Uterus (tissue), 4 donors: ENCODE results near the gene CSF1R. TPM values are rescaled to one million over a fixed set of nuclear protein-coding genes. Genes with fewer than 3 reads are reported as not detected.

Source experiments
- DNase-seq, 2 donors: peaks; one replicate each; pipeline ENCODE4 v3.0.0-alpha.2; 2019 to 2020
- H3K27ac ChIP-seq, 2 donors: fragments of 200-600 bp; sonication (generic); 1 replicate in 1 of 2; 2 replicates in 1 of 2; pipeline ENCODE4 v1.5.1; 2016 to 2018
- H3K27me3 ChIP-seq, 2 donors: fragments of 200-600 bp; sonication (generic); one replicate each; pipeline ENCODE4 v1.5.1; 2018 to 2019; ENCODE audit warnings: control low read depth in 1 of 2
- H3K36me3 ChIP-seq, 2 donors: fragments of 200-600 bp; sonication (generic); one replicate each; pipeline ENCODE4 v1.5.1; 2019; ENCODE audit warnings: control low read depth in 1 of 2
- H3K4me1 ChIP-seq, 2 donors: fragments of 200-600 bp; sonication (generic); one replicate each; pipeline ENCODE4 v1.5.1; 2018 to 2019; ENCODE audit warnings: control low read depth in 1 of 2
- H3K4me3 ChIP-seq, 2 donors: fragments of 200-600 bp; sonication (generic); 1 replicate in 1 of 2; 2 replicates in 1 of 2; pipeline ENCODE4 v1.5.1; 2018 to 2019; ENCODE audit warnings: mild to moderate bottlenecking in 1 of 2
- H3K9me3 ChIP-seq, 2 donors: fragments of 200-600 bp; sonication (generic); one replicate each; pipeline ENCODE4 v1.5.1; 2019; ENCODE audit warnings: control low read depth in 1 of 2
- POLR2A ChIP-seq, 2 donors: fragments of 450-650 bp; IDR thresholded peaks; one replicate each; pipeline ENCODE4 v1.6.1; 2016; ENCODE audit warnings: antibody characterized with exemption in 2 of 2, mild to moderate bottlenecking in 1 of 2, moderate library complexity in 1 of 2
- intact Hi-C: fragments of 100-400 bp; cut with DNase I; formaldehyde crosslinking; loops from one replicate; pipeline ENCODE4 v1.15.1; 2023; ENCODE audit warnings: low total_unique reads
- total RNA-seq, 4 donors: library from RNA; depleted of rRNA in 3 of 4; stranded (reverse); fragments of >200 nt in 3 of 4; gene quantifications; one replicate each; pipeline versions ENCODE4 v1.1.0 to v1.2.4, GENCODE V29; 2014 to 2023
- TF ChIP-seq, protein P1 (sequence below), 4 experiments: fragments of 200-600 bp in 2 of 4; fragments of 450-650 bp in 2 of 4; sonication (generic) in 2 of 4; IDR thresholded peaks; one replicate each; pipeline ENCODE4 v1.5.1; 2016 to 2019; ENCODE audit warnings: antibody characterized with exemption in 4 of 4, mild to moderate bottlenecking in 2 of 4, moderate library complexity in 1 of 4
- donor health status: DM: yes; HTN: yes; CAD: no.

CSF1R gene
- total RNA-seq, 4 donors from 2014 or later = 1.0 to 42.9 (median 22.8) TPM

DNA sequence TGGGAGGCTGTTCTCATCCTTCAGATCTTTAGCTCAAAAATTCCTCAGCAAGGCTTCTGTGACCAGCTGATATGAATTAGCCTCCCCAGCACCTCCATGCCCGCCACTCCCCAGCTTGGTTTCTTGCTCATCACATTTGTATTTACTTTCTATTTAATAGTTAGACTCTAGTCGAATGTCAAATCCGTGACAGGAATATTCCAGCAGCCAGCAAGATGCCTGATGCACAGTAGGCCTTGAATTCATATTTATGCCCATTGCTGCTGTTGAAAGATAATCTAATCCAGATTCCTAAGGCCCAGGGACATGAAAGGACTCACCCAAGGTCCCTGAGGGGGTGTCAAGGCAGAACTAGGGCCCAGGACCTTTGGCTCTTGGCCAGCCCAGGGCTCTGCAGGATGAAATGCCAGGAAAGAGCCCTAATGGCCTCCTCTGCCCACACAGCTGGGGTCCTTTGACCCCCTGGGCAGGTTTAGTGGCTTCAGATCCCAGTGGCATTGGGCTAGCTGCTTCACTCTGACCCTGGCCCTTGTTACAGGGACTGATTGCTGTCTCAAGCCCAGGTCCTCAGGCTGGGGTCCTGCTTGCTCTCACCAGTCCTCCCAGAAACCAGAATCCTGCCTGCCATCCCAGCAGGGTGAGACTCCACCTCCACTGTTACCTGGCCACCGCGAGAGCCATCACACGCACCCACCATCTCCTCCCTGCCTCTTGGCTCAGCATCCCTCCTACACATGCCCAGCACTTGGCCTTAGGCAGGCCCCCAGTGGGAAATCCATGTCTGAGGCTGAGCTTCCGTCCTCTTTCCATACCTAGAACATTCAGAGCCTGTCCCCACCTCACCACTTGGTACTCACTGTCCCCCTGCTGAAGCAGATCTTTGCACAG is 7.3 kb downstream of the CSF1R start:
- intact Hi-C loops = no loop called here
- H3K36me3 ChIP-seq = no peaks in the 10 kb centered on the region
- H3K27me3 ChIP-seq = no peaks in the 10 kb centered on the region
- TF ChIP-seq, protein P1, sequence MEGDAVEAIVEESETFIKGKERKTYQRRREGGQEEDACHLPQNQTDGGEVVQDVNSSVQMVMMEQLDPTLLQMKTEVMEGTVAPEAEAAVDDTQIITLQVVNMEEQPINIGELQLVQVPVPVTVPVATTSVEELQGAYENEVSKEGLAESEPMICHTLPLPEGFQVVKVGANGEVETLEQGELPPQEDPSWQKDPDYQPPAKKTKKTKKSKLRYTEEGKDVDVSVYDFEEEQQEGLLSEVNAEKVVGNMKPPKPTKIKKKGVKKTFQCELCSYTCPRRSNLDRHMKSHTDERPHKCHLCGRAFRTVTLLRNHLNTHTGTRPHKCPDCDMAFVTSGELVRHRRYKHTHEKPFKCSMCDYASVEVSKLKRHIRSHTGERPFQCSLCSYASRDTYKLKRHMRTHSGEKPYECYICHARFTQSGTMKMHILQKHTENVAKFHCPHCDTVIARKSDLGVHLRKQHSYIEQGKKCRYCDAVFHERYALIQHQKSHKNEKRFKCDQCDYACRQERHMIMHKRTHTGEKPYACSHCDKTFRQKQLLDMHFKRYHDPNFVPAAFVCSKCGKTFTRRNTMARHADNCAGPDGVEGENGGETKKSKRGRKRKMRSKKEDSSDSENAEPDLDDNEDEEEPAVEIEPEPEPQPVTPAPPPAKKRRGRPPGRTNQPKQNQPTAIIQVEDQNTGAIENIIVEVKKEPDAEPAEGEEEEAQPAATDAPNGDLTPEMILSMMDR (IDR thresholded peaks at IDR 0.05) = no peak
- no peak overlapping the region for H3K27ac ChIP-seq
- H3K9me3 ChIP-seq = no peaks in the 10 kb centered on the region
- no peak for DNase-seq
- no peaks in the 10 kb centered on the region for H3K4me1 ChIP-seq
- H3K4me3 ChIP-seq = no peak overlapping the region

DNA sequence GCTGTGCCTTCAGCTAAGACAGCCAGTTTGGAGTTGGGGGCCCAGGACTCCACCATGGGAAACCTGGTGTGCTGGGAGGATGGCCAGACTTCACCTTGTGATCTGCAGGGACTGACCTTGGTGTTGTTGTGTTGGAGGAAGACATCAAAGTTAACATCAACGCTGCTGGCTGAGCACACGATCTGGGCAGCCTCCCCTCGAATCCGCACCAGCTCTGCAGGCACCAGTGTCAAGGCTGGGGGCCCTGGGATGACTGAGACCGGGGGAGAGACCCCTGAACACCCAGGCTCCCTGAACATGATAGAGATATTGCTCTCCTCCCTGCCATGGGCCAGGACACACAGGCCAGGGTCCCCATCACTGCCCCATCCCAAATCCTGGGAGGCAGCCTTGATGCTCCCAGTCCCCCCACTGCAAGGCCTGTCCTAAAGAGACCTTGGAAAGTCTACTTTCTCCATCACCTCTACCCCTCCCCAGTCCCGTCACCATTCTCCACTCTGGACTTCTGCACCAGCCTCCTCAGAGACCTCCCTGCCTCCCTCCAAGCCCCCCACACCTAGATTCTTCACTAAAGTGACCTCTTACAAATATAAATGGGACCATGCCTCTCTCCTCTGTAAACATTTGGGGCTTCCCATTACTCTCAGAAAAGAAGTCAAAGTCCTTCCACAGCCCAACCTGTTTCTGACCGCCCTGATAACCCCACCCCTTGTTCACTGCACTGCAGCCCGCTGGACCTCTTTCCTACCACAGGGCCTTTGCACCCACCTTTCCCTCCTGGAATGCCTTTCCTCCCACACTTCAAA is 8.2 kb downstream of the CSF1R start:
- DNase-seq = no peak
- H3K36me3 ChIP-seq = no peaks in the 10 kb centered on the region
- intact Hi-C loops = no loop called here
- TF ChIP-seq POLR2A (IDR thresholded peaks at IDR 0.05) = no peak
- H3K27me3 ChIP-seq = no peaks in the 10 kb centered on the region
- H3K4me3 ChIP-seq = no peak overlapping the region
- no peaks in the 10 kb centered on the region for H3K4me1 ChIP-seq
- H3K27ac ChIP-seq = no peak overlapping the region
- no peaks in the 10 kb centered on the region for H3K9me3 ChIP-seq

GRCh38 chr5:150077060-150077459 is 9.3 kb downstream of the CSF1R start:
- Histone ChIP-seq H3K4me3 (no peak overlapping the region), H3K27ac (no peak overlapping the region), H3K4me1 (no peaks in the 10 kb centered on the region), H3K9me3 (no peaks in the 10 kb centered on the region), H3K27me3 (no peaks in the 10 kb centered on the region), H3K36me3 (no peaks in the 10 kb centered on the region)
- TF ChIP-seq, protein P1 (IDR thresholded peaks at IDR 0.05) = no peak
- no peak for TF ChIP-seq POLR2A (IDR thresholded peaks at IDR 0.05)
- intact Hi-C loops = no loop called here
- DNase-seq = no peak

GRCh38 chr5:150075806-150076205 is 10.5 kb downstream of the CSF1R start:
- no peak overlapping the region for H3K27ac ChIP-seq
- no peaks in the 10 kb centered on the region for H3K4me1 ChIP-seq
- no peak overlapping the region for H3K4me3 ChIP-seq
- peak in 1 of 2 donors; percentile 2 for DNase-seq
- no peaks in the 10 kb centered on the region for H3K36me3 ChIP-seq
- H3K27me3 ChIP-seq = no peaks in the 10 kb centered on the region
- no peak for TF ChIP-seq POLR2A (IDR thresholded peaks at IDR 0.05)
- TF ChIP-seq, protein P1 (IDR thresholded peaks at IDR 0.05) = no peak
- H3K9me3 ChIP-seq = no peaks in the 10 kb centered on the region
- intact Hi-C loops = no loop called here

DNA sequence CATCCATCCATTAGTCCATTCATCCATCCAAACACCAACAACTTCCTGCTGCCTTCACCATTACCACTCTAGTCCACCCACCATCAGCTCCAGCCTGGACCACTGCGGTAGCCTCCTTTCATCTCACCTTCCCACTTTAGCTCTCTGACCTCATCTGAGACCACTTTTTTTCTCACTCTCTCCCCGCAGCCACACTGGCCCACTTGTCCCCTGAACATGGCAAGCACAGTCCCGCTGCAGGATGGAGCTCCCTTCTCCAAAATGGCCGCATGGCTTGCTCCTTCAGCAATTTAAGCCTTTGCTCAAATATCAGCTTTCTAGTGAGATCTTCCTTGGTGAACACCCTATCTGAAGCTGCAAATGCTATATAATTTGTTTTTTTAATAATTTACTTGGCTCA is 11.1 kb downstream of the CSF1R start:
- TF ChIP-seq, protein P1 (IDR thresholded peaks at IDR 0.05) = no peak
- TF ChIP-seq POLR2A (IDR thresholded peaks at IDR 0.05) = no peak
- DNase-seq = peak in 1 of 2 donors; percentile 3
- Histone ChIP-seq H3K9me3 (no peaks in the 10 kb centered on the region), H3K27ac (no peak overlapping the region), H3K36me3 (no peaks in the 10 kb centered on the region), H3K4me3 (no peak overlapping the region), H3K4me1 (no peaks in the 10 kb centered on the region), H3K27me3 (no peaks in the 10 kb centered on the region)
- intact Hi-C loops = no loop called here
